Measurements from ENCODE around the gene ANK3. TPM values are rescaled to one million over a fixed set of nuclear protein-coding genes. Genes with fewer than 3 reads are reported as not detected.

Gene ANK3
- total RNA-seq, 1 experiment from 2014 or later = 0.58 TPM

DNA sequence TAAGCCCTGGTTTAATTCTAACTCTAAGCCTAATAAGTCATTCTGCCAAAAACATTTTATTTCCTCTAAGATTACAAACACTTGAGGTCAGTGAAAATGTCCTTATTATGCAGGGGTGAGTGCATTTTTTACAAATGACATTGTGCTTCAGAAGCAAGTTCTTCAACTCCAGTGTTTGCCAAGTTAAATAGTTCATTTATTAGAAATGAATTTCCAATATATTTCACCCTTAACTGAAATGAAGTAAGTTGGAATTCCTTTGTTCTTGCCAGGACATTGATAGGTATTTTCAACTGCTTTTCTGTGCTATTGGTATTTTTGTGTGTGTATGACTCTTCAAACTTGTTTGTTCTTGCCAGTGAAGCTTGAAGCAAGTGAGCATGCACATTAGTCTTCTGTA is 393.8 kb downstream of the ANK3 start:
- no peak for DNase-seq (ENCODE audit: low read depth)

DNA sequence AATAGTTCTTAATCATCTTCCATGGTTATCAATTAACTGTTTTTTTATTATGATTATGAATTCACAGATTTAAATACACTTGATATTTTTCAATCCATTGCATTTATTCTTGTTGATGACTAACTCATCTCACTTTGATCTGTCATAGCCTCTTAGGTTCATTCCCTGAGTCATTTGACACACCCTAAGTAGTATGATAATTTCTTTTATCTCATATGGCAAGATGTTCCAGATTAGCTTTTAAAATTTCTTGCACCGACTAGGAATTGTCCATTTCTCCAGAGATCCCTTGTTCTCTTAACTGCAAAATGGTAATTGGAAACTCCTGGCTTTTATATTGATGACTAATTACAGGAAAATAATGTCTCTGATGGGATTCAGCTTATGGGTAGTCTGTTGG is 395.7 kb downstream of the ANK3 start:
- DNase-seq (ENCODE audit: low read depth) = no peak

DNA sequence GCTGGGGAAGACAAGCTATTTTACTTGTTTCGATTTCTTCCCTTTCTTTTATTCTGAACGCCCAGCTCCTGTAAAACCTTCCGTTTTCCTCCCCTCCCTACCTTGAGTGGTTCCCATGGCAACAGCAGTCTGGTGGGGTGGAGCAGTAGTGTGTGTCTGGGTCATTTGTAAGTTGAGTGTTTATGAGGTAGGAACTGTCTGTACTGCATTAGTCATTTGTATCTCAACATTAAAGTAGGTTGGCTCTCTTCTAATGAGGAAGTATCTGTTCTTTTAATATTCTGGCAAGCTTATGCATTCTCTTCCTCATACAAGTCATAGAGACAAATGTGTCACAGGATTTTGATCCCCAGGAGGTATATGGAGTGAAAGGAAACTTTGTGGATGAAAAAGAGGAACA is 398.0 kb downstream of the ANK3 start:
- DNase-seq (ENCODE audit: low read depth) = peak; percentile 76

DNA sequence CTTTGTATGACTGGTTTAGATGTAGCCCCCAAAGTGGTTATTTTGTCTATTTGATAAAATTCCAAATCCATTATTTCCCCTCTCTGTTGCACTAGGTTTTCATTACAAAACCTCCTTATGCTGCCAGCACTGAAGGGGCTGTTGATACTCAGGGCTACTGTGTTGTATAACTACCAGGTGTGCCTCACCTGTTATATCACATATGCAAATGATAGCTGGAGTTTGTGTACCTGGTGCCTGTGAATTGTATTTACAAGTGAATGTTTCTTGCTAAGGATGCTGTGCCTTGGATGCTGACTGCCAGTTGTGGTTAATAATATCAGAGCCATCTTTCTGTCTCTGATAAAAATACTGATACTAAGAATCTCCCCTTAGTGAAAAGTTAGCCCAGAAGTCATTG is 398.6 kb downstream of the ANK3 start:
- no peak for DNase-seq (ENCODE audit: low read depth)

DNA sequence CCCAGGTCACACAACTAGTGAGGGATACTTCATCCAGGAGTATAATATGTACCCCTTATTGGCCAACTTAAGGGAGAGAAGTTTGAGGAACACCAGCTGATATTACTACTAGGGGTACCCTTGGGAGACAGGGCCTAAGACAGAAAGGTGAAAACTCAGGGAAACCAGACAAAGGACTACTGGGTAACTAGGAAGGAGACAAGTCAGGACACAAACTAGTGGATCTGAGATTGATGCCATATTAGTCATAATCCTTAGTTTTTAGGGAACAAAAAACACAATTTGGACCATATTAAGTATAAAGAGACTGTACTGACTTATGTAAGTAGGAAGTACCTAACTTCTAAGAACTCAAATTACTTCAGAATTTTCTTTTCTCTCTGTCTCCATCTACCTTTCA is 404.0 kb downstream of the ANK3 start:
- DNase-seq (ENCODE audit: low read depth) = no peak

DNA sequence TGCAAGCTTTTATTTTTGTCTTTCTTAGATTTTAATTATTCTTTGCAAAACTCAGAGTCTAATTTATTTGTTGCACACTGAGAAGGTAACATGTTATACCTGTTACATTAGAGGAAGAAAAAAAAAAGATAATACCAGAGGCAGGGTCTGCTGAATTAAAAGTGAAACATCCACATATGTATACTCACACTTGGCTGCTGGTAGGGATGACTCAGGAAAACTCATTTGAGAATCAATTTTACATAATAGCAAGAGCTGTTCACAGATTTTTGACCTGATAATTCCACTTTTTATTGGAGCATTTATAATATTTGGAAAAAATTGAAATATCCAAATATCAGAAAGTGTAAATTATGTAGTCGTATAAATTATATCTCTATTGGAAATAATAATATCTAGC is 405.3 kb downstream of the ANK3 start:
- no peak for DNase-seq (ENCODE audit: low read depth)

DNA sequence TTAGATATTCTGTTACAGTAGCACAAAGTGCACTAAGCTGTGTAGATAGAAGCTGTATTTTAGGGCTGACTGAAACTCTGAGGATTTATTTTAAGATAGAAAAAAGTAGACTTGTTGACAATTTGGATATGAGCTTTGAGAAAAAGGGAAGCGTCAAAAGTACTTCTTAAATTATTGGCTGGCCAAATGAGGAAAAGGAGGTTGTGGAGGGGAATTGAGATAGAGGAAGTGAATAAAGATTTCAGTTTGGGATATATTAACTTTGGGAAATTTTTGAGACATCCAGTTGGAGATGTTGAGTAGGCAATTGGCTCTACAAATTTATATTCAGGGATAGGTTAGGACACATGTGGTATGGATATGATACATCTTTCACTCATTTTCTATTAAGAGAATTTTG is 409.3 kb downstream of the ANK3 start:
- no peak for DNase-seq (ENCODE audit: low read depth)

DNA sequence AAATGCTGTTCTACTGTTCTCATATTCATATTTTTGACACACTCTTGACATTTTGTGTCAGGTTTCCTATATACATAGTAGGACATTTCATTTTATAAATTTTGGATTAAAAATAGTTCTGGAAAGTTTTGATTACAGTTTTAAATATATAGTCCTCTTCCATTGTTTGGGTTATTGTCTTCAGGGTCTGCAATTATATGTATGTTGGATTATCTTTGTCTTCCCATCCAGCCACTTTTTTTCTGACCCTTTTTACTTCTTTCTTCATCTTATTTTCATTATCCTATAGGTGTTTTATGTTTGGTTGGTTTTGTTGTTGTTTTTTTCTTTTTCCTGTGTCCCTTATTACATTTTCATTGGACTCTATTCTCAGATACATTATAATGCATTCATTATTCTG is 412.2 kb downstream of the ANK3 start:
- DNase-seq (ENCODE audit: low read depth) = no peak

DNA sequence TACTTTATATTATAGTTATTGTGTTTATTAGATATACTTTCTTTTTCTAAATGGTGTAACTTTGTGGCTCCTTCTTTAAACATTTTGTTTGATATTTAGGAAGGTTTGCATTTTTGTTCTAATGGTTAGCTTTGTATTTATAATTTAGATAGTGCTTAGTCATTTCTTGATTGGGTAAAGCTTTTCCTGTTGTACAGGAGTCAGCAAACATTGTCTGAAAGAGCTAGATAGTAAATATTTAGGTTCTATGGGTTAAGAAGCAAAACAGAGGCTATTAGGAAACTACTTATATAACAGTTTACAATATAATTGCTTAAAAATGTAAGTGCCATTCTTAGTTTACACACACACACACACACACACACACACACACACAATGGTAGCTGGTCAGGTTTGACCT is 412.8 kb downstream of the ANK3 start:
- DNase-seq (ENCODE audit: low read depth) = no peak

Small RNAs within 50 kb of the gene (small RNA-seq; reads per million reads assigned to genes)
- not detected for gene RF00019
